ENCODE measurements around the gene ITIH1. TPM values are rescaled to one million over a fixed set of nuclear protein-coding genes. Genes with fewer than 3 reads are reported as not detected.
"Not testable (repeated sequence)": the region's sequence is repeated elsewhere in the genome, so short reads cannot be mapped to it uniquely, and the experiment has no call there.

The ITIH1 gene, protein sequence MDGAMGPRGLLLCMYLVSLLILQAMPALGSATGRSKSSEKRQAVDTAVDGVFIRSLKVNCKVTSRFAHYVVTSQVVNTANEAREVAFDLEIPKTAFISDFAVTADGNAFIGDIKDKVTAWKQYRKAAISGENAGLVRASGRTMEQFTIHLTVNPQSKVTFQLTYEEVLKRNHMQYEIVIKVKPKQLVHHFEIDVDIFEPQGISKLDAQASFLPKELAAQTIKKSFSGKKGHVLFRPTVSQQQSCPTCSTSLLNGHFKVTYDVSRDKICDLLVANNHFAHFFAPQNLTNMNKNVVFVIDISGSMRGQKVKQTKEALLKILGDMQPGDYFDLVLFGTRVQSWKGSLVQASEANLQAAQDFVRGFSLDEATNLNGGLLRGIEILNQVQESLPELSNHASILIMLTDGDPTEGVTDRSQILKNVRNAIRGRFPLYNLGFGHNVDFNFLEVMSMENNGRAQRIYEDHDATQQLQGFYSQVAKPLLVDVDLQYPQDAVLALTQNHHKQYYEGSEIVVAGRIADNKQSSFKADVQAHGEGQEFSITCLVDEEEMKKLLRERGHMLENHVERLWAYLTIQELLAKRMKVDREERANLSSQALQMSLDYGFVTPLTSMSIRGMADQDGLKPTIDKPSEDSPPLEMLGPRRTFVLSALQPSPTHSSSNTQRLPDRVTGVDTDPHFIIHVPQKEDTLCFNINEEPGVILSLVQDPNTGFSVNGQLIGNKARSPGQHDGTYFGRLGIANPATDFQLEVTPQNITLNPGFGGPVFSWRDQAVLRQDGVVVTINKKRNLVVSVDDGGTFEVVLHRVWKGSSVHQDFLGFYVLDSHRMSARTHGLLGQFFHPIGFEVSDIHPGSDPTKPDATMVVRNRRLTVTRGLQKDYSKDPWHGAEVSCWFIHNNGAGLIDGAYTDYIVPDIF
- total RNA-seq (2022) (0.47 and 1.0 TPM in 2 replicates), Bru-seq, nascent RNA (not detected), BruChase-seq, experiment 1, labeled RNA remaining after a 6-hour chase (percentile 9 among the genes with signal in this experiment), BruChase-seq, experiment 2, labeled RNA remaining after a 2-hour chase (percentile 6 among the genes with signal in this experiment)
- long read RNA-seq: 0 reads

DNA sequence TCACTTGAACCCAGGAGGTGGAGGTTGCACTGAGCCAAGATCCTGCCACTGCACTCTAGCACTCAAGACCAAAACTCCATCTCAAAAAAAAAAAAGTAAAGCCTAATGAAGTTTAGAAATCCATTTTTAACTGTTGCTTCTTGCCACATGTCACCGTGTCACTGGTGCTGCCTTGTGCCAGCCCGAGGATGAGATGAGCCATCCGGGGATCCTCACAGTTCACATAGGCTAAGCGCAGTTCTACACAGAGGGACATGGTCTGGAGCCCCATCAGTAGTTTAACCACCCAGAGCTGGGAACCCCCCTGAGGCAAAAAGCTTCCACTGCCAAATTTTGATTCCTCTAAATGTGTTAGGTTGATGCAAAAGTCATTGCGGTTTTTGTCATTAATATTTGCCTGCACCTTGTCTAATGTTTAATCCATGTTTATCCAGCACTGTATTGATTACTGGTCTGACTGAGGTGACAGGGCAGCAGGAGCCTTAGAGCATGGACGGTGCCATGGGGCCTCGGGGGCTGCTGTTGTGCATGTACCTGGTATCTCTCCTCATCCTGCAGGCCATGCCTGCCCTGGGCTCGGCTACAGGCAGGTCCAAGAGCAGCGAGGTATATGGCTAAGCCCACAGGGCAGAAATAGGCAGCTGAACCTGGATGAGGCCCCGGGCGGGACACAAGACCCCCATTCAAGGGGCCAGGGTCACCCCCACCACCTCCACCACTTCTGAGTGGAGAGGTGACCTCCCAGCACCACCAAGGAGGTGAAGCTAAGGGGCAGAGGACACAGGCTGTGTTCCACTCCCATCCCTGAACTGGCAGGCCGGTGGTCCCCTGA lies at the start of gene ITIH1:
ITIH1 (plus strand) TSS at position 473 of the 832 bp plus-strand sequence; CDS start at position 490, 17 bp downstream.
- H3K27ac Mint-ChIP-seq (ENCODE audit: unreplicated experiment): peak within 1 kb of the TSS; percentile 39
- no peak for DNase-seq
- no peaks in the 10 kb centered on the region for H3K9me3 Mint-ChIP-seq (ENCODE audit: low read depth, unreplicated experiment)
- peak within 1 kb of the TSS; percentile 7 for H3K4me3 Mint-ChIP-seq (ENCODE audit: low read depth, unreplicated experiment)
- TF ChIP-seq, protein P1, sequence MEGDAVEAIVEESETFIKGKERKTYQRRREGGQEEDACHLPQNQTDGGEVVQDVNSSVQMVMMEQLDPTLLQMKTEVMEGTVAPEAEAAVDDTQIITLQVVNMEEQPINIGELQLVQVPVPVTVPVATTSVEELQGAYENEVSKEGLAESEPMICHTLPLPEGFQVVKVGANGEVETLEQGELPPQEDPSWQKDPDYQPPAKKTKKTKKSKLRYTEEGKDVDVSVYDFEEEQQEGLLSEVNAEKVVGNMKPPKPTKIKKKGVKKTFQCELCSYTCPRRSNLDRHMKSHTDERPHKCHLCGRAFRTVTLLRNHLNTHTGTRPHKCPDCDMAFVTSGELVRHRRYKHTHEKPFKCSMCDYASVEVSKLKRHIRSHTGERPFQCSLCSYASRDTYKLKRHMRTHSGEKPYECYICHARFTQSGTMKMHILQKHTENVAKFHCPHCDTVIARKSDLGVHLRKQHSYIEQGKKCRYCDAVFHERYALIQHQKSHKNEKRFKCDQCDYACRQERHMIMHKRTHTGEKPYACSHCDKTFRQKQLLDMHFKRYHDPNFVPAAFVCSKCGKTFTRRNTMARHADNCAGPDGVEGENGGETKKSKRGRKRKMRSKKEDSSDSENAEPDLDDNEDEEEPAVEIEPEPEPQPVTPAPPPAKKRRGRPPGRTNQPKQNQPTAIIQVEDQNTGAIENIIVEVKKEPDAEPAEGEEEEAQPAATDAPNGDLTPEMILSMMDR (IDR thresholded peaks at IDR 0.05; ENCODE audit: unreplicated experiment): no peak
- intact Hi-C loops (cut with micrococcal nuclease; ENCODE audit: unreplicated experiment): no loop called here
- H3K36me3 Mint-ChIP-seq (ENCODE audit: insufficient read depth, unreplicated experiment): no peaks in the 10 kb centered on the region
- CTCF ChIA-PET: interaction anchor here (1.3 kb wide), 1 partner anchor 15 kb away, joined by 3 read pairs; no protein-coding TSS in a partner anchor
- H3K27me3 Mint-ChIP-seq (ENCODE audit: unreplicated experiment): peaks cover 19% of the 10 kb centered on the region
- BruUV-seq (replicated peaks): no TSS peak
- H3K4me1 Mint-ChIP-seq (ENCODE audit: low read depth, unreplicated experiment): peaks cover 38% of the 10 kb centered on the region

DNA sequence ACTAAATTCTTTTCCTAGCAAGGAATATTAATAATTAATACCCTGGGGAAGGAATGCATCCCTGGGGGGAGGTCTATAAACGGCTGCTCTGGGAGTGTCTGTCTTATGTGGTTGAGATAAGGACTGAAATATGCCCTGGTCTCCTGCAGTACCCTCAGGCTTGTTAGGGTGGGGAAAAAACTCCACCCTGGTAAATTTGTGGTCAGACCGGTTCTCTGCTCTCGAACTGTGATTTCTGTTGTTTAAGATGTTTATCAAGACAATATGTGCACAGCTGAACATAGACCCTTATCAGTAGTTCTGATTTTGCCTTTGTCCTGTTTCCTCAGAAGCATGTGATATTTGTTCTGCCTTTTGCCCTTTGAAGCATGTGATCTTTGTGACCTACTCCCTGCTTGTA lies 48.6 kb upstream of the ITIH1 start:
- H3K27ac Mint-ChIP-seq (ENCODE audit: unreplicated experiment); intact Hi-C loops (cut with micrococcal nuclease; ENCODE audit: unreplicated experiment); H3K27me3 Mint-ChIP-seq (ENCODE audit: unreplicated experiment); CTCF ChIA-PET; BruUV-seq (replicated peaks); H3K4me1 Mint-ChIP-seq (ENCODE audit: low read depth, unreplicated experiment); H3K9me3 Mint-ChIP-seq (ENCODE audit: low read depth, unreplicated experiment); H3K4me3 Mint-ChIP-seq (ENCODE audit: low read depth, unreplicated experiment): not testable (repeated sequence)
- peaks cover 30% of the 10 kb centered on the region for H3K36me3 Mint-ChIP-seq (ENCODE audit: insufficient read depth, unreplicated experiment)
- DNase-seq: peak; percentile 53

DNA sequence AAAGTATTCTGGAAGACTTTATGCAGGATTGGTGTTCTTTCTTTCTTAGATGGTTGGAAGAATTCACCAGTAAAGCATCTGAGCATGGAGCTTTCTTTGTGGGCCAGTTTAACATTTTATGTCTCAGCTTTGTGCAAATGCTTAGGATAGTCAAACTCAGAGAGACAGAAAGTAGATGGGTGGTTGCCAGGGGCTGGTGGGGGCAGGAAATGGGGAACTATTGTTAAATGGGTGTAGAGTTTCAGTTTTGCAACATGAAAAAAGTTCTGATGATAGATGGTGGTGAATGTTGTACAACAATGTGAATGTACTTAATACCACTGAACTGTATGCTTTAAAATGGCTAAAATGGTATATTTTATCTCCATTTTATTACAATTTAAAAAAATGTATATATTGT lies 46.7 kb upstream of the ITIH1 start:
- no peak for DNase-seq
- no peak overlapping the region for H3K4me3 Mint-ChIP-seq (ENCODE audit: low read depth, unreplicated experiment)
- H3K27me3 Mint-ChIP-seq (ENCODE audit: unreplicated experiment): no peaks in the 10 kb centered on the region
- peaks cover 6% of the 10 kb centered on the region for H3K4me1 Mint-ChIP-seq (ENCODE audit: low read depth, unreplicated experiment)
- no peaks in the 10 kb centered on the region for H3K9me3 Mint-ChIP-seq (ENCODE audit: low read depth, unreplicated experiment)
- TF ChIP-seq, protein P1 (IDR thresholded peaks at IDR 0.05; ENCODE audit: unreplicated experiment): no peak
- no peak overlapping the region for H3K27ac Mint-ChIP-seq (ENCODE audit: unreplicated experiment)
- CTCF ChIA-PET: no interaction called here
- no TSS peak for BruUV-seq (replicated peaks)
- intact Hi-C loops (cut with micrococcal nuclease; ENCODE audit: unreplicated experiment): no loop called here
- peaks cover 42% of the 10 kb centered on the region for H3K36me3 Mint-ChIP-seq (ENCODE audit: insufficient read depth, unreplicated experiment)

DNA sequence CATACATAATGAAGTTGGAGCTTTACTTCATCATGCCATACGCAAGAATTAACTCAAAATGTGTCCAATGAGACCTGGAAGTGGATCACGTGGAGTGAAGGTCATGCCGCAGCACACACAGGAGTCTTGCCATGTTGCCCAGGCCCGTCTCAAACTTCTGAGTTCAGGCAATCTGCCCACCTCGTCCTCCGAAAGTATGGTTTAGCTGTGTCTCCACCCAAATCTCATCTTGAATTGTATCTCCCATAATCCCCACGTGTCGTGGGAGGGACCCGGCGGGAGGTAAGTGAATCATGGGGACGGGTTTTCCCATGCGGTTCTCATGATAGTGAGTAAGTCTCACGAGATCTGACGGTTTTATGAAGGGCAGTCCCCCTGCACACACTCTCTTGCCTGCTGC lies 45.8 kb upstream of the ITIH1 start:
- H3K9me3 Mint-ChIP-seq (ENCODE audit: low read depth, unreplicated experiment): no peaks in the 10 kb centered on the region
- H3K27me3 Mint-ChIP-seq (ENCODE audit: unreplicated experiment): no peaks in the 10 kb centered on the region

More for the DNA sequence above, 45.8 kb upstream of the ITIH1 start:
- H3K4me3 Mint-ChIP-seq (ENCODE audit: low read depth, unreplicated experiment): no peak overlapping the region
- peaks cover 42% of the 10 kb centered on the region for H3K36me3 Mint-ChIP-seq (ENCODE audit: insufficient read depth, unreplicated experiment)
- H3K27ac Mint-ChIP-seq (ENCODE audit: unreplicated experiment): no peak overlapping the region
- CTCF ChIA-PET: no interaction called here
- peaks cover 6% of the 10 kb centered on the region for H3K4me1 Mint-ChIP-seq (ENCODE audit: low read depth, unreplicated experiment)
- TF ChIP-seq, protein P1 (IDR thresholded peaks at IDR 0.05; ENCODE audit: unreplicated experiment): no peak
- intact Hi-C loops (cut with micrococcal nuclease; ENCODE audit: unreplicated experiment): no loop called here
- BruUV-seq (replicated peaks): no TSS peak
- DNase-seq: no peak
